GM11168 (cell line): Measurements from ENCODE around the gene TK2.
"Not testable (repeated sequence)": the region's sequence is repeated elsewhere in the genome, so short reads cannot be mapped to it uniquely, and the experiment has no call there.

Experiments
- in situ Hi-C: fragments of 300-500 bp; cut with MboI; formaldehyde crosslinking; loops from one replicate; pipeline ENCODE4 v1.12.0; 2022; ENCODE audit warnings: low sequenced_read_pairs; ENCODE audit not compliant: unreplicated experiment

TK2 gene

DNA sequence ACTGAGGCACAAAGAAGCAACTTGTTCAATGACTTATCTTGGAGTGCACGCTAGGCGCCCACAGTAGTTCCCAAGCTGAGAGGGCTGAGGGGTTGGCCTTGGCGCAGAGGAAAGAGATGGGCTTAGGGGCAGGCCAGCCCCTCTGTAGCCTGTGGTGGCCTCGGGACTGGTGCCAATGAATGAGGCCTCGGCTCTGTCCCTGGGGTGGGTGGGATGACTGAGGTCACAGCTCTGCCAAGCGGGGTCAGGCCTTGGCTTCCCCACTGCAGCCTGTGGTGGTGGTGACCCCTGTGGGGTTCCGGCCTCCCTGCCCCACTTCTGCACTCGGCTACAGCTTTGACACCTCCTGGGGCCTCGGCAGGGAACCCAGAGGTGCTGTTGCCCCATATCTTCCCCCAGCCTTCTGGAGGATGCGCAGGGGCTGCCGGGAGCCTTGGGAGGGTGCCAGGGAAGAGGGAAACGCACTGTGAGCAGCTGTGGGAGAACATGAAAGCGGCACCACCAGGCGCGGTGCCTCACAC is 76.8 kb downstream of the TK2 start:
- in situ Hi-C loops = no loop called here

DNA sequence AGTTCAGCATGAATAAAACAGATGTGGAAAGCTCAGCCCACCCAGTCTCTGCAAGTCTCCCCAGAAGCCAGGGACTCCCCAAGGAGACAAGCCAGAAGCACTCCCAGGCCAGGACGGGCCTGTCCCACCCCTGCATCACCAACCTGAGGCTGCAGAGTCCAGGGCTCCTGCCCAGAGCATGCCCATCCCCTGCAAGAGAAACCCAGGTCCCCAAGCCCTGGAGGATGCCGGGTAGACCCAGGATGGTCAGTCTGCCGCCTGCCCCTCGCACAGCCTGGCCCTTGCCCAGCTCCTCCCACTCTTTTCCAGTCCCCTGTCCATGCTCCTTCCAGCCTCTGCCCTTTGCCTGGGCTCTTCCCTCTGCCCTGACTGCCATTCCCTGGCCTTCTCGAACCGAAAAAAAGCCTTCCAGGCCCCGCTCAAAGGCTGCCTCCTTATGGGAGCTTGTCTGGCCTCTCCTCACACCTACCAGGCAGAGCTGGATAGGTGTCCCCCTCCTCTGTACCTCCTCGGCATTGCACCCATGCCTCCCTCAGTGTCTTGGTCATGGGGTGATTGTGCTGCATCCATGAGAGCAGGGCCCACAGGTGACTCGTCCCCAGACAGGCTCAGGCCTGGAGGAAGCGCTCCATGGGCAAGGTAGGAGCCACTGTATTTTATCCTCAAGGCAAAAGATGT is 78.1 kb downstream of the TK2 start:
- in situ Hi-C loops = no loop called here

DNA sequence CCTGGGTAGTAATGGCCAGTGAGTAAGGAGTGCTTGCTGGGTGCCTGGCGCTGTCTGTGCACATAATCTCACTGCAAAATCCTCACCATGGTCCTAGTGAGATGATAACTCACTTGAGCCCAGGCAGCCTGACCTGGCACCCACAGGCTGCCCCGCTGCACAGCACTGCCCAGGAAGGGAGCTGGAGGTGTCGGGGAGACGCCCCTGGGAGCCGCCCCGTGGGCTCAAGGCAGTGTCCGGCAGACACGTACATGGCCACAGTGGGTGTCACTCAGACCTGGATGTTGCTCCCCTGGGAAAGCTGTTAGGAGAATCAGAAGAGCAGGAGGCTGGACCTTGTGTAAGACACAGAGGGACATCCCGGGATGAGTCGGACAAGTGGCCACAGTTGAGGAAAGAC is 78.7 kb downstream of the TK2 start:
- in situ Hi-C loops = no loop called here

- in situ Hi-C loops = no loop called here
Observed at GRCh38 chr16:66470556-66470955, 79.4 kb downstream of the TK2 start.

DNA sequence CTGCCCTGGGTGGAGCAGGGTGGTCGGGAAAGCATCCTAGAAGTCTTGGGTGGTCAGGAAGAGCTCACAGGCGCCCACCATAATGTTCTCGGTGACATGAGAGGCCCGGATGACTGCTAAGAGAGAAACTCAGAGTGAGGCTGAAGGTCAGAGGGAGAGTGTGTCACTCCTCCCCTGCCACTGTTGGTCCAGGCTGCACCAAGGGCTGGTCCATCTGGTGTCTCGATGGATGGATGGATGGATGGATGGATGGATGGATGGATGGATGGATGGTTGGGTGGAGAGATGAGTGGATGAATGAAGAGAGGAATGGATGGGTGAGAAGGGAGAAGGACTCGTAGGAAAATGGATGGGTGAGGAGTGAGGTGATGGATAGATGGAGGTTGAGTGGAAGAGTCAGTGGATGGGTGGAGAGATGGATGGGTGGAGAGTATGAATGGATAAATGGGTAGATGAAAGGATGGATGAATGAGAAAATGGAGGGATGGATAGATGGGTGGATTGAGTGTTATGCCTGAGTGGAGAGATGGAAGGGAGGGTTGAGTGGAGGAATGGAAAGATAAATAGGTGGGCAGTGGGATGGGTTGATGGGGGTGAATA is 79.9 kb downstream of the TK2 start:
- in situ Hi-C loops = no loop called here

DNA sequence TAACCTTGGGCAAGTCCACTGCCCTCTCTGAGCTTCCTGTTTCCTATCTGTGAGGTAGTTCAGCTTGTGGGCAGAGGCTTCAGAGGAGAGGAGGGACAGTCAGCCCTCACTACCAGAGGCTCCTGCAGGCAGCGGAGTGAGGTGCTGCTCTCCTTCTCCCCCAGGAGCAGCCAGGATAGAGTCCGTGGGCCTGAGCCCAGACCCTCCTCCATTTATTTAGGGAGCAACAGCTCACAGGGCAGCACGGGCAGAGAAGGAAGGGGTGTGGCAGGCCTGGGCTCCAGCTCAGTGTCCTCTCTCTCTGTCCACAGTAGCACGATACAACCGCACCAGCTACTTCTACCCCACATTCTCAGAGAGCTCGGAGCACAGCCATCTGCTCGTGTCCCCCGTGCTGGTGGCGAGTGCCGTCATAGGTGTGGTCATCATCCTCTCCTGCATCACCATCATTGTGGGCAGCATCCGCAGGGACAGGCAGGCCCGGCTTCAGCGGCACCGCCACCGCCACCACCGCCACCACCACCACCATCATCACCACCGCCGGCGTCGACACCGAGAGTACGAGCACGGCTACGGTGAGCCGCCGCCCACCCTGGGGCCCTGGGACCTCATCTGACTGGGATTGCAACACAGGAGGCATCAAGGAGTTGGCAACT is 80.5 kb downstream of the TK2 start:
- in situ Hi-C loops = no loop called here

GRCh38 chr16:66468321-66468965 is 81.5 kb downstream of the TK2 start:
- in situ Hi-C loops = no loop called here

DNA sequence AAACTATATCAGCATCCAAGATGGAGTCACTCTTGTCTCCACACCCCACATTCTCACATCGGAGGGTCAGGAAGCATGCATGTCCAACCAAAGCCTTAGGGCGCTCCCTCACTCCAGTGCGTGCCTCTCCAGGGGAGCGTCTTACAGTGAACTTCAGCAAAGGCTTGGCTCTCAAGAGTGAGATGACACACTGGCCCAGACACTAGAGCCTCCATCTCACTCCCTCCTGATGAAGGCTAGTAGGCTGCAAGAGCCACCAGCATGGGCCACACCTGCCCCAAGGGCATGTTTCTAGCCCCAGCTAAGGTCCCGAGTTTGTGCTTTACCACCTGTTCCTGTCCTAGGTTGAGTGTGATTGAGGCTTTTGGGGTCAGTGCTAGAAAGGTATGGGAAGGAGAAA is 82.3 kb downstream of the TK2 start:
- in situ Hi-C loops = no loop called here

- in situ Hi-C loops = not testable (repeated sequence)
Observed at GRCh38 chr16:66466636-66467035, 83.3 kb downstream of the TK2 start.

- in situ Hi-C loops = not testable (repeated sequence)
Observed at GRCh38 chr16:66465946-66466345, 84.0 kb downstream of the TK2 start.

GRCh38 chr16:66462912-66463311 is 87.0 kb downstream of the TK2 start:
- in situ Hi-C loops = no loop called here

DNA sequence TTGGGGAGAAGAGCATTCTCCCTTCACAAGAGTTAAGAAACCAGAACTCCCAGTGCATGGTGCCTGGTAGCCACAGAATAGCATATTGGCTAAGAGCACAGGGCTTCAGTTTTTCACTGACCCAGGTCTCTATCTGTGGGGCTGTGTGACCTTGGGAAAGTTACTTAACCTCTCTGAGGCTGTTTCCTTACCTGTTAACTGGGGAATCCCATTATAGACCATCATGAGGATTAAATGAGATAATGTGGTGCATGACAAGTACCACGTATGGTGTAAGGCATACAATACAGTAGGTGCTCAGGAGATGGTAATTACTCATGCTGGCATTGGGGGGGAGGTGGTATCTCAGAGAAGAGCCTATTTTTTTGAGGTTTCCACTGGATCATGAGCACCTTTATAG is 89.2 kb downstream of the TK2 start:
- in situ Hi-C loops = no loop called here

DNA sequence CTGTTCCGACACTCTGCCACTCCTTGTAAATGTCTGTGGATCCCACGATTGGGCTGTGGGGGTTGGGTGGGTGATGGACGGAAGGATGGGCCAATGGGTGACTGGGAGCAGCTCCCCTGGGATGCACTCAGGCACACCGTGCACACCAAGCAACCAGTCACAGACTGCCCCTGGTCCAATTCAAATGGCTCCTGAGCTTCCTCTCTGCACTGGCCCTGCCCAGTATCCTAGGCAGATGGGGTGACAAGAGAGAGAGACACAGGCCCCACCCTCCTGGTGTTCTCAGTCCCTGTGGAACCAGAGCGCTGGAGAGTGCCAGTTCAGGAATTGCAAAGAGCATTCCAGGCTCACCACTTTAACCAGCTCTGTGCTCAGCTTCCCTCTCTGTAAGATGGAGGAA is 90.0 kb downstream of the TK2 start:
- in situ Hi-C loops = no loop called here

DNA sequence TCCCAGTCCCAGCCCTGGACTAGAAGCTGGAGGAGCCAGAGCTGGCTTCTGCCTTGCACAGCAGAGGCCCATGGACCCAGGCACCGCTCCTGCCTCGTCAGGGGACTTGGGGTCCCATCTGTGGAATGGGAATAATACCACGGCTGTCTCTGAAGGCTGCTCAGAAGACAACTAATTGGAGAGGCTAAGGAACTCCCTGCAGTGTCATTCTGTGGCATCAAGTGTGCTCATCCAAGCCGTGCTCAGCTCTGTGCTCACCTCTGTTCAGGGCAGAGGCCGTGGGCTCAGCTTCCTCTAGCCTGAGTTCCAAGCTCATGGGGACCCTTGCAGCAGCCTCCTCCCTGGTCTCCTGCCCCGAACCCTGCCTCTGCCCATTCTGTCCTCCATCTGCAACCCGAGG is 91.1 kb downstream of the TK2 start:
- in situ Hi-C loops = no loop called here

GRCh38 chr16:66458292-66458691 is 91.6 kb downstream of the TK2 start:
- in situ Hi-C loops = no loop called here
